Activated effector memory CD4-positive, alpha-beta T cell treated with anti-CD3 and anti-CD28 coated beads, Interleukin-2, amount 50 U/mL, for 16 hours (primary cell): ENCODE results near the gene GCGR.

ENCODE experiments used
- DNase-seq: peaks from one replicate; pipeline ENCODE4 v3.0.0-alpha.2; 2020

Gene GCGR

GRCh38 chr17:81803728-81804558 lies at the start of gene GCGR:
TSS of gene GCGR (plus strand) at chr17:81804150. CDS start at chr17:81809019, 4,869 bp downstream.
- no peak for DNase-seq

- no peak for DNase-seq
Measured at GRCh38 chr17:81792675-81793615, 11.0 kb upstream of the GCGR start.

GRCh38 chr17:81794074-81794476 lies 9.9 kb upstream of the GCGR start:
- DNase-seq = no peak

GRCh38 chr17:81794509-81794908 lies 9.4 kb upstream of the GCGR start:
- no peak for DNase-seq

- DNase-seq = no peak
Measured at GRCh38 chr17:81801327-81801726, 2.6 kb upstream of the GCGR start.

- DNase-seq = no peak
Measured at GRCh38 chr17:81802048-81802758, 1.7 kb upstream of the GCGR start.

- no peak for DNase-seq
Measured at GRCh38 chr17:81802856-81803643, 900 bp upstream of the GCGR start.

- no peak for DNase-seq
Measured at GRCh38 chr17:81804559-81805399, 829 bp downstream of the GCGR start.

- no peak for DNase-seq
Measured at GRCh38 chr17:81805707-81806460, 1.9 kb downstream of the GCGR start.

GRCh38 chr17:81806461-81807209 lies 2.7 kb downstream of the GCGR start:
- DNase-seq = no peak

- DNase-seq = no peak
Measured at GRCh38 chr17:81807210-81807719, 3.3 kb downstream of the GCGR start.

GRCh38 chr17:81807839-81808238 lies 3.9 kb downstream of the GCGR start:
- no peak for DNase-seq

- no peak for DNase-seq
Measured at GRCh38 chr17:81808778-81809555, 5.0 kb downstream of the GCGR start.

GRCh38 chr17:81809556-81809998 lies 5.6 kb downstream of the GCGR start:
- no peak for DNase-seq

GRCh38 chr17:81810476-81810875 lies 6.5 kb downstream of the GCGR start:
- DNase-seq = no peak

GRCh38 chr17:81810892-81811704 lies 7.1 kb downstream of the GCGR start:
- no peak for DNase-seq

GRCh38 chr17:81811705-81812570 lies 8.0 kb downstream of the GCGR start:
- no peak for DNase-seq
